ENCODE data around the gene CLDN15.

Gene CLDN15

DNA sequence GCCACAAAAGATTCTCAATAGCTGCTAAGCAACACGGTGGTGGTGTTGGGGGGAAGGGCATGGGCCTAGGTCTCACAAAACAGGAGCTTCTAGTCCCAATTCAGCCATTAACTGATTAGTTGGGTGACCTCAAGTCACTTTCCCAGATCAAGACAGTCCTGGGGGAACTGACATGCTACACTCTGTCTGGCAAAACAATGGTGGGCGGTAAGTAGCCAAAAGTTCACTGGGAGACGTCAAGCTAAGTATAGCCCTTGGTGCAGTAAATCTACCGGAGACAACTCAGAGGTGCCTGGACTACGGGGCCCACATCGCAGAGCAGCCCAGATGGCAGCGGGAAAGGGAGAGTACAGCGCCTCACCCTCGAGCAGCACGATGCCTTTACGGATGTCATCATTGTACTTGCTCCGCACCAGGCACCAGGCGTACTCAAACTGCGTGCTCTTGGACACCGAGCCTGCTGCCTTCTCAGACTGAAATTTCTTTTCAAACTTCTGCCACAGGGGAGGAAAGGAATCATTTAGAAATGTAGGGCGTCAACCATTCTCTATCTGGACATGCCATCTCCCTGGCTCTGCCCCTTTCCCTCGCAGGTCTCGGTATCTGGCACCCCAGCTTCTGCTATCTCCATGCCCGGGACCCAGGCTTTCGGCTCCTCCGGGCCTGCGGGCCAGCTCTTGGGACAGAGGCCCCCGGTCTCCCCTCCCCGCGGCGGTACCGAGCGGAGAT, 6.2 kb upstream of the CLDN15 start:
- DNase-seq, result no peak

DNA sequence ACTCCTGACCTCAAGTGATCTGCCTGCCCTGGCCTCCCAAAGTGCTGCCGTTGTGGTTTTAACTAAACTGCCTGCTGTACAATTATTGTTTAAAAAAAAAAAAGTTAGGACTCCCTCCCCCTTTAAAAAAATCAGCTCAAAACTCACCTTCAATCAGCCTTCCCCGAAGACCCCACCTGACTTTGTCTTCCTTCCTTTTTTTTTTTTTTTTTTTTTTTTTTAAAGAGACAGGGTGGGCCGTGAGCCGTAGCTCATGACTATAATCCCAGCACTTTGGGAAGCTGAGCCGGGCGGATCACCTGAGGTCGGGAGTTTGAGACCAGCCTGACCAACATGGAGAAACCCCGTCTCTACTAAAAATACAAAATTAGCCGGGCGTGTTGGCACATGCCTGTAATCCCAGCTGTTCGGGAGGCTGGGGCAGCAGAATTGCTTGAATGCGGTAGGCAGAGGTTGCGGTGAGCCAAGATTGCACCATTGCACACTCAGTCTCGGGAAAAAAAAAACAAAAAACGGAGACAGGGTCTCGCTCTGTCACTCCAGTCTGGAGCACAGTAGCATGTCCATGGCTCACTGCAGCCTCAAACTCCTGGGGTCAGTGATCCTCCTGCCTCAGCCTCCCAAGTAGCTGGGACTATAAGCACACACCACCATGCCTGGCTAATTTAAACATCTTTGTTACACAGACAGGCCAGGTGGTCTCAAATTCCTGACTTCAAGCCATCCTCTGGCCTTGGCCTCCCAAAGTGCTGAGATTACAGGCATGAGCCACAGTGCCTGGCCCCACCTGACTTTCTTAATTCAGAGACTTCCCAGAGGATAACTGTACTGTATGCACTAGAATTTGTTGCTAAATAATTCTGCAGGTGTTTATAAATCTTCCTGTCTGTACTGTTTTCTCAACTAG, 4.1 kb upstream of the CLDN15 start:
- no peak for DNase-seq

DNA sequence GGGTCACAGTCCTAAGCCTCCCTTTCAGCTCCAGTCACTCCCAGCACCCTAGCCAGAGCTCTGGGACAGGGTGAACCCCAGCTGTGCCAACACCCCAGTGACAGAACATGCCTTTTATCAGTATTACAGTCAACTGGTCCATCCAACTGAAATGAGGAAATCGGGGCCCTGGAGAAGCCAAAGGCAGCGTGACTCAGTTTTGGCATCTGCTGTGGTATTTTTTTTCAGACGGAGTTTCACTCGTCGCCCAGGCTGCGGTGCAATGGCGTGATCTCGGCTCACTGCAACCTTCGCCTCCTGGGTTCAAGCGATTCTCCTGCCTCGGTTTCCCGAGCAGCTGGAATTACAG, 3.4 kb upstream of the CLDN15 start:
- DNase-seq, result no peak

DNA sequence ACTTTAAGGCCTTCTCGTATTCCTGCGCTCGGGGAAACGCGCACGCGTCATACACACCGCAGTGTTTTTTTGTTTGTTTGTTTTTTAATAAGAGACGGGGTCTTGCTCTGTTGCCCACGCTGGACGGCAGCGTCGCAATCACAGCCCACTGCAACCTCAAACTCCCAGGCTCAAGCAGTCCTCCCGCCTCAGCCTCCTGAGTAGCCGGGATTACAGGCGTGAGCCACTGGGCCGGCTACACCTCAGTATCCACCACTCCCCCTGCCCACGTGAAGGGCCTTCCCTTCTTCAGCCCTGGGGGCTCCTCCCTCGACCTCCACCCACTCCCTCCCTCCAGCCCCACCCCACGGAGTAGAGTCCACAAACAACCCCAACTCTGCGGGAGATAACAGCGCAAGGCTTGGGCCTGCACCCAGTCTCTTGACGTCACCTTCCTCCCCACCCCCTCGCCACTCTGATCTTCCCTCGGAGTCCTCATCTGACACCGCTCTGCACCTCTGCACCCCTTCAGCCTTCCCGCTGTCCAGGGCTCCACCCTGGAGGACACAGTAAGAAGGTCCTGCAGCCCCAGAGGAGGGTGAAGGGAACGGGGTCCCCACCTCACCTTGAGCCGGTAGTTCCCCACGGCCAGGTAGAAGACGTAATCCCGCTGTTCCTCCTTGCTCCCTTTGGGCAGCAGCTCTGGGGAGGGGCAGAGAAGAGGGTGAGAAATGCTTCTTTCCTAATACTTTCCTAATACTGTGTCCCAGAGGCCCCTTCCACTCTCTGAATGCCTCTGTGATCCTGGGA, 2.8 kb upstream of the CLDN15 start:
- DNase-seq, result no peak

DNA sequence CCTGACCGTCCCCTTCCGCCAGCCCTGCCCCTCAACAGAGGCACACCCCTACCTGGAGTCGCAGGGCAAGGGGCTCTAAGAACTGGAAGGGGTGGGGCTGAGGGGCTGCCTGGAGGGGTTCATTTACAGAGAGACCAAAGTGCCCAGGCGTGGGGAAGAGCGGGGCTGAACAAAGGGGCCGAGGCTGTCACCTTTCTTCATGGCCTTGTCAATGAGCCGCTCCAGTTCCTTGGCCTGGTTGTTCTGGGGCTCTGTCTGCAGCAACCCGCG, 2.3 kb upstream of the CLDN15 start:
- DNase-seq, result no peak

DNA sequence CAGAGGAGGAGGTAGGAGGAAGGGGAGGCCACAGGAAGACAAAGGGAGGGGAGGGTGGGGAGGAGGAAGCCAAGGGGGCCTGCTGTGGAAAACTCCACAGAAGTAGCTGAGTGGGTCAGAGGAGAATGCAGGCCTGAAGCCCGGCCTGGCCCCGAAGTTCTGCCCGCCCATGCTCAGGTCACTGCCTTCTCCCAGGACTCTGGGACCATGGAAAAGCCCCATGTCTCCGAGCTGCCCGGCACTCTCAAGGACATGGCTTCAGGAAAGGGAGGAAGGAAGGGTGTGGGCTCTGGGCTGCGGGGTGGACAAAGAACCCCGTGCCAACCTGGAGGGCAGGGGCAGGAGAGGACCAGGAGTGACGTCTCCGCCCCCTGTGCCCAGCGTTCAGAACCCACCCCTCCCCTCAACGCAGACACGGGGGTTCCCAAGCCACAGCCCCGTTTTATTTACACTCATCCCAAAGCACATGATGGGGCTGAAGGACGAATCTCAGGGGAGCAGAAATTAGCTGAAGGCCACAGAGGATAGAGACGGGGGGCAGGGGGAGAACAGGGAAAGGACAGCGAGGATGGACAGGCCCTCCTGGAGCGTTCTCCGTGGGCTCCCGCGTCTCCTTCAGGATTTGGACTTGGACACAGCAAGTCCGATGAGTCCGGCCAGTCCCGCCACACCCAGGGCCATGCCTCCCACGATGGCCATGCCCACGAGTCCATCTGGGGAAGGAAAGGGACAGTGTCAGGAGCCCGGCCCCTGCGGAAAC, 1.8 kb upstream of the CLDN15 start:
- DNase-seq, result no peak

DNA sequence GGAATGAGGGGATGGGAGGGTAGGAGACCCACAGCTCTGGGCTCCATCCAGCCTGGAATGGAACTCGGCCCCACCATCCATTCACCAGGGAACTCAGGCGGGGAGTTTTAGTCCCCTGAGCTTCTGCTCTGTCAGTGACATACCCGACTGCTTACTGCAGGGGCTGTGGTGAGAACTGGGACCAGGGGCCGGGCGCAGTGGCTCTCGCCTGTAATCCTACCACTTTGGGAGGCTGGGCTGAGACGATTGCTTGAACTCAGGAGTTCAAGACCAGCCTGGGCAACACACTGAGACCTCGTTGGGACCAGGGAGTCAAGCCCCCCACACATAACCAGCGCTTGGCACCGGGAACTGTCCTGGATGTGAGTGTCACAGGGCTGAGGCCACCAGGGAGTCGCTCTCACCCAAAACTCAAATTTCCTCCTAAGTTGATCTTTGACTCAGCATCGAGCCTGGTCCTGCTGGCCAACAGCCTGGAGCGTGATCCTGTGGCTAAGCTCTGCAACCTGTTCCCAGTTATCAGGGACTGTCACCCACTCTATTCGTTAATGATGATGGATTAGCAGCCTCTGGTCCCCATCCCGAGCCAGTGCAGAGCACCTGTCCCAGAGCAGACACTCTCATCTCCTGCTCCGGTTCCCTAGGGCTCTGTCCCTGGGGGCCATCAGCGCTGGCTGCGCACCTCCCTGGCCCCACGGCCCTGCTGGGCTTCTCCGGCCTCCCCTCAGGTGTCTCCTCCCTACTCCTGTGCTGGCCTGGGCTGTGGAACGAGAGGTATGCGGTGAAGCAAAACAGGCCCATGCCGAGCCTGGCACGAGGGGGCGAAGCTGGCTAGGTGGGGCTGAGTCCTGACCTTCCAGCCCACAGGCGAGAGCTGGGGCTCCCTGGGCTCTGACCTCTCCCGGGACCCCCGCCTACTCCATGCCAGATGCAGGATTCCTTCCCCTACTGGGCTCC, 902 bp upstream of the CLDN15 start:
- no peak for DNase-seq

DNA sequence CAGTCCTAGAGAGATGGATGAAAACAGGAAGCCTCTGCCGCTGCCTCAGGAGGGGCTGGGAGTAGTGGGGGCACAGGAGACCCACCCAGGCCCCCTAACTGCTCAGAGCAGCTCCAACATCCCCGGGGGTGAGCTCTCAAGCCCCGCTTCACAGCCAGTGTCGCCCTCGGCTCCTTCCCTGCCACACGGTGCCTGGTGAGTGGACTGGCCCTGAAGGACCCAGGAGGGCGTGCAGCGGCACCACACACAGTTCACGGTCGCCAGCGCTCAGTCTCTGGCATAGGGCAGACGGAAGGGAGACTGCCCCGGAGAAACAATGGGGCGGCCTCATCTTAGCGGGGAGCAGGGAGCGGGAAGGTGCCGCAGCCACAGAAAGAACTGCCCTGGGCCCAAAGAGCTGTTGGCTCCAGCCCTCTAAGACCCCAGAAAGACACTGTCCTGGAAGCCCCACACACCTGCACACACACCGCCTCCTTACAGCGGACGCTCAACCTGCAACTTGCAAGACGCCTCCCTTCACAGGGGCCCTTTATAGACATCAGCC, 1.2 kb downstream of the CLDN15 start:
- no peak for DNase-seq

DNA sequence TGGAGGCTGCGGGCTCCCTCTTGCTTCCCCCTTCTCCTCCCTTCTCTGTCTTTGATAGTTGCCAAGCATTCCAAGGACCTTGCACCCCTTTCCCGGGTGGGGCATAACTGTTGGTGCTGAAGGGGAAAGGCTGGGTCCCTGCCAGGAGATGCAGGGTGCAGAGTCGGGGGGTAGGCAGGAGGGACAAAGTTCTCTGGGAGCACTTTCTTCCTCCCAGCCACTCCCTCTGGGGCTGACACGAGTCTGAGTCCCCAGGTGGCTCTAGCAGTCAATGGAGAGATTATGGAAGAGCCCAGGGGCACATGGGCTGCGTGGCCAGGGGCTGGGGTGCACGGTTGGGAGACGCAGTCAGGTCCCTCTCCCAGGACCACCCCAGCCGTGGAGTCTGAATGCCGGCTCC, 2.1 kb downstream of the CLDN15 start:
- no peak for DNase-seq

DNA sequence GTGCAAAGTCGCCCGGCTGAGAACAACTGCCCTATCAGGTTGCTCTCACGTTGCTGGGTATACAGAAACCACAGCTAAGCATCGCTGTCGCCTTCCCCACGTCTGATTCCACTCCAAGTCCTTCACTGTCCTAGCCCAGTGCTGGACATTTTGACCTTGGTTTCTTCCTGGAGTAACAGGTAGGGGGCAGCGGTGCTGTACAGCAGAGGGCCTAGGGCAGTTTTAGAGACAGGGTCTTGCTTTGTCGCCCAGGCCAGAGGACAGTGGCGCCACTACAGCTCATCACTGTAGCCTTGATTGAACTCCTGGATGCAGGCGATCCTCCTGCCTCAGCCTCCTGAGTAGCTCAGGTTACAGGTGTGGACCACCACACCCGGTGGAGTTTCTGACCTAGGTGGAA, 2.6 kb downstream of the CLDN15 start:
- DNase-seq, result no peak

DNA sequence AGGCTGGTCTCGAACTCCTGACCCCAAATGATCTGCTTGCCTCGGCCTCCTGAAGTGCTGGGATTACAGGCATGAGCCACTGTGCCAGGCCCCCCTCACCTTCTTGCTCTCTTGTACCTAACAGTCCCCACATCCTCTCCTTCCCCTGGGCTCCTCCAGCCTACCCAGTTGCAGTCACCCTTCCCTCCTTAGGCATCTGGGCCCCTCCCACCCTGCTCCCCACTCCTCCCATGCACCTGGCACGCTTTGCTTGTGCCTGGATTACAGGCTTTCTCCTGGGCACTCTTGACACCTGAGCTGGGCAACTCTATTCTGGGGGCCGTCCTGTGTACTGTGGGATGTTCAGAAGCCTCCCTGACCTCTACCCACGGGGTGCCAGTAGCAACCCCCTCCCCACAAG, 3.0 kb downstream of the CLDN15 start:
- DNase-seq, result no peak

DNA sequence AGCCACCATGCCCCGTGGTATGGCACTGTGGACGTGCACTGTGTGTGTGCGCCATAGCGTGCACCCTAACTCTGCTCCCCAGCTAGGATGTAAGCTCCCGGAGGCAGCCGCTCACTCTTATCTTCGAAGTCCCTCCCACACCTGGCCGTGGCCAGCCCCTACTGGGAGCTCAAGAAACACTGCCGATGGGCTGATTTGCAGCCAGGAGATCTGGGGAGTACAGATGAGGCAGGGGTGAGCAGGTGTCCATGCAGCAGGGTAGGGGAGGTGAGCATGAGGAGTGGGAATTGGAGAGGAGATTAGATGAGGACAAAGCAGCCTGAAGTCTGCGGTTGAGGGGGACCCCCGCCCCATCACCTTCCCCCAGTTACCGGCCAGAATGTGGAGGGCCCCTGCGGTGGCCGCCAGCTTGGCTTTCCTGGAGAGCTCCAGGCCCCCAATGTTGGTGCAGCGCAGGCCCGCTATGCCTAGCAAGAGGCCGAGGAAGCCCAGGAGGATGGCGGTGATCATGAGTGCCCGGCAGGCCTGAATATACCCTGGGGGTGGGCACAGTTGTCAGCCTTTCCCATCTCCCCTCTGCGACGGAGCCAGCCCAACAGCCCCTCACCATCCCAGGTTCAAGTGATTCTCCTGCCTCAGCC, 3.6 kb downstream of the CLDN15 start:
- DNase-seq, result no peak

DNA sequence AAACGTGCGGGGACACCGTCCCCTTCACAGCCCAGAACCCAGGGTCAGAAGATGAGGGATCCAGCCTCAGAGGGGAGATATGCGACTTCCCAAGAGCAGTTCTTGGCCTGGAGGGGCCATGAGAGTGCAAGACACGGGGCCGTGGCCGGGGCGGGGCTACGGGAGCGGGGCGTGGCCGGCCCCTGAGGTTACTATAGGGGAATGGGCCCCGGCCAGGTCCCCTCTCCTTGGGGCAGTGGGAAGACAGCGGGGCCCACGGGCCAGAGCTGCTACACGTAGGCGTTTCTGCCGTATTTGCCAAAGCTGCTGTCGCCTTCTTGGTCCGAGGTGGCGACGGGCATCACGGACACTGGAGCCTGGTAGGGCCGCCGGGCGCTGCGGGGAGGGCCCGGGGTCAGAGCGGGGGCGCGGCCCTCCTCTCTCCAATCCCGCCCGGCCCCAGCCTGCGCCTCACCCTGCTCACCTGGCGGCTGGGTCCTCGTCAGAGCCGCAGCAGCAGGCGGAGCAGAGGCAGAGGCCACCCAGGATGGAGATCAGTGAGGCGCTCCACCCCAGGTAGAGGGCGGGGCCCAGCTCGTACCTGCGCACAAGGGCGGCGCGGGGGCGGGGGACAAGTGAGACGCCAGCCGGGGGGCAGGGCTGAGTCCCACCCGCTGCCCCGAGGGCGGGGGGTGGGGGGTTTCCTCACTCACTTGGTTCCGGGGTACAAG, 5.3 kb downstream of the CLDN15 start:
- DNase-seq, result no peak

DNA sequence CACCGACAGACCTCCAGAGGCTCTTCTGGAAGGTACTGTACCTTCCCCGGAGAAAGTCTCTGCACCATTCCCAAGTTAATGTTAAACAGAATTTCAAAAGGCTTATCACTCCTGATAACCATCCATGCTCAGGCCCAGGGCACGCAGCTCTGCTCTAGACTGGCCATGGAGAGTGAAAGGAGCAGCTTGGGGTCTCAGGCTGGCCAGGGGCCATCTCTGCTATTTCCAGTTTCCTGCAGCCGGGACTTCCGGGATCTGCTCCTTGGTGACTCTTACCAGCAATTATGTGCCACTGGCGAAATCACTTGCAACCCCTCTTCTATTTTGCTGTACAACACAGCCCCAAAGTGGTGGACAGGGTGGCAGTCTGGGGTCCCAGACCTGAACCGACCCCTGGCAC, 6.0 kb downstream of the CLDN15 start:
- no peak for DNase-seq

DNA sequence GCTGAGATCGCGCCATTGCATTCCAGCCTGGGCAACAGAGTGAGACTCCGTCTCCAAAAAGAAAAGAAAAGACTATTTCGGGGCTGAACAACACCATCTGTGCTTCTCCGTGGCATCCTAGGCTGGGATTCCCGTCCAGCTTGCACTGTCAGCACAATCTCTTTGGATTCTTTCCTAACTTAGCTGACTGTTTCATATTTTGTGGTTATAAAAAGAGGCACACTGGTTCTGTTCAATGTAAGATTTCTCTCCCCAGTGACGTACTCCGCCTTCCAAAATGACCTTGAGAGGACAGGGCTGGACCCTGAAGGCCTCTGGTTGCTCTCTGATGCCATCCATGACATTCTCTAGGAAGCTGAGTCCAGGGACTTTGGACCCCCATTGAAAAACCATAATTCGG, 10.9 kb downstream of the CLDN15 start:
- no peak for DNase-seq

DNA sequence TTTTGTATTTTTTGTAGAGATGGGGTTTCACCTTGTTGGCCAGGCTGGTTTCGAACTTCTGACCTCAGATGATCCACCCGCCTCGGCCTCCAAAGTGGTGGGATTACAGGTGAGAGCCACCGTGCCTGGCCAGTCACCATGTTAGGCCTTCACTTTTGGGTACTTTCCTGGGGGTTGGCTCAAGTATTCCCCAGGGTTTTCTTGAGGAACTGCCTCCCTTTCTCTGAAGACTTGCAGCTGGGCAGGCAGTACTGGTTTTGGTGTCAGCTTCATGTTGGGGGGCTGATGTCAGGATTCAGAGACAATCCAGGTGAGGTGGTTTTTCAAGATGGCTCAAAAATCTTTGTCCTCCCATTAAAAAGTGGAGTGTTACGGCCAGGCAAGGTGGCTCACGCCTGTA, 12.0 kb downstream of the CLDN15 start:
- DNase-seq, result no peak

DNA sequence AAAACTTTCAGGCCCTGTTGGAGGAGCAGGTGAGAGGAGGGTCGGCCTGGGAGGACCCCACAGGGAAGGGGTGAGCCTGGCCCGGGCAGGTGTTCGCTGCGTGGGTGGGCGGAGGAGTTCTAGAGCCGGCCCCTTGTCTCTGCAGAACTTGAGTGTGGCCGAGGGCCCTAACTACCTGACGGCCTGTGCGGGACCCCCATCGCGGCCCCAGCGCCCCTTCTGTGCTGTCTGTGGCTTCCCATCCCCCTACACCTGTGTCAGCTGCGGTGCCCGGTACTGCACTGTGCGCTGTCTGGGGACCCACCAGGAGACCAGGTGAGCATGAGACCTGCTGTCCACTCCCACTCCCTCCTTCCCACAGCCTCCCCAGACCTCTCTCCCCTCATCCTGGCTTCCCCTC, 14.1 kb downstream of the CLDN15 start:
- no peak for DNase-seq

DNA sequence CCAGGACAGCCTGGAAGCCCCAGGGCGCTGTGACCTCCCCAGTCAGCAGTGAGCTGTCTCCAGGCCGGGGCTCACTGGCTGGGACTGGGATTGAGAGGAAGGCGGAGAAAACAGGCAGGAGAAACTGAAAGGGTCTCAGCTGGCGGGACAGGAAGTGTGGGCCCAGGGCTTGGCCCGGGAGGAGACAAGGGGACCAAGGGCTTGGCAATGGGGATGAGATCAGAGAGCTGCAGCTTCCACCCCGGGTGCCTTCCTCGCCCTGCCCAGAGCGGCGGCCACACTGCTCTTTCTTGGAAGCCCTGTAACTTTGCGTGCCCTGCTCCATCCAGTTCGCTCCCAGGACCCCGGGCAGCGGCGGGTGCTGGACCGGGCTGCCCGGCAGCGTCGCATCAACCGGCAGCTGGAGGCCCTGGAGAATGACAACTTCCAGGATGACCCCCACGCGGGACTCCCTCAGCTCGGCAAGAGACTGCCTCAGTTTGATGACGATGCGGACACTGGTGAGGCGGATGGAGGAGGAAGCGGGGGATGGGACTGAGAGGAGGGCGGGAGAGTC, 15.2 kb downstream of the CLDN15 start:
- DNase-seq, result no peak

DNA sequence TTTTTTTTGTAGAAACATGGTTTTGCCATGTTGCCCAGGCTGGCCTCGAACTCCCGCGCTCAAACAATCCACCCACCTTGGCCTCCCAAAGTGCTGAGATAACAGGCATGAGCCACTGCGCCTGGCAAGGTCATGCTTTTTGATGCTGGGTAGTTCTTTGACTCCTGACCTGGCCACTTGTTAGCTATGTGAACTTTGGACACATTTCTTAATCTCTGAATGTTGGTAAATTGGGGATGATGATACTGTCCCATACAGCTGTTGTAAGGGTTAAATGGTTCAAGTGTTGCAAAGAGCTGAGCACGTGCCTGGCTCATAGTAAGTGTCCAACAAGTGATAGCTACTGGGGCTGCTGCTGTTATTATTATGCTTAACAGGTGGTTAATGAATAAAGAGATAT, 17.3 kb downstream of the CLDN15 start:
- DNase-seq, result no peak

All from activated effector memory CD4-positive, alpha-beta T cell treated with anti-CD3 and anti-CD28 coated beads, Interleukin-2, amount 50 U/mL, for 16 hours (primary cell).